Sigmoid colon (tissue), 4 donors: ENCODE data around the gene PPFIA4.

Source experiments
- EP300 ChIP-seq, 4 donors: sonication (generic); formaldehyde crosslinking; IDR thresholded peaks; one replicate each; pipeline ENCODE4 v1.6.1; 2017; ENCODE audit warnings: antibody characterized with exemption in 4 of 4
- POLR2A ChIP-seq, 2 donors: fragments of 450-650 bp; IDR thresholded peaks; one replicate each; pipeline ENCODE4 v1.6.1; 2016; ENCODE audit warnings: antibody characterized with exemption in 2 of 2, mild to moderate bottlenecking in 2 of 2, moderate library complexity in 2 of 2
- POLR2AphosphoS5 ChIP-seq, 4 donors: sonication (generic); formaldehyde crosslinking; IDR thresholded peaks; one replicate each; pipeline ENCODE4 v1.6.1; 2017; ENCODE audit warnings: antibody characterized with exemption in 4 of 4

DNA sequence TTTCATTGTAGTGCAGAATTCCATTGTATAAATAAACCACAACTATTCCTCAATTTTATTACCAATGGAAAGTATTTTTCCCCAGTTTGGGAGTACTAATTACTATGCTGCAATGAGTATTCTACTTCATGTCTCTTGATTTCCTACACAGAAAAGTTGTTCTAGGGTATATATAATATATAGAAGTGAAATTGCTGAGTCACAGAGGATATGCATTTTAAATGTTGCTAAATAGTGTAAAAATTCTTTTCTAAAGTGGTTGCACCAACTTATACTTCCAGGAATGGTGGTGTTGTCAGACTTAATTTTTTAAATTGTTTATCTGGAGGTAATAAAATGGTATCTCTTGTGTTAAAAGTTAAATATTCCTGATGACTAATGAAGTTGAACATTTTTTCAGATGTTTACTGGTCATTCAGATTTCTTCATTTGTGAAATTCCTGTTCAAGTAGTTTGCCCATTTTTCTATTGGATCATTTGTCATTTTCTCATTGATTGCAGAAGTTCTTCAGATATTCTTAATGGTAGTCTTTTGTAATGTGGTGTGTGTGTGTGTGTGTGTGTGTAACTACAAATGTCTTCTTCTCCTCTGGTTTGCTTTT is 78.6 kb downstream of the PPFIA4 start:
- TF ChIP-seq POLR2AphosphoS5 (IDR thresholded peaks at IDR 0.05), result no peak
- TF ChIP-seq POLR2A (IDR thresholded peaks at IDR 0.05), result no peak
- no peak for TF ChIP-seq EP300 (IDR thresholded peaks at IDR 0.05)
